ENCODE data around the gene GLI3.

- TF ChIP-seq TAF1 (IDR thresholded peaks at IDR 0.05; ENCODE audit: low read depth, low read length) (no peak), SPI1 (IDR thresholded peaks at IDR 0.05; ENCODE audit: low read depth, low read length) (no peak), POLR2AphosphoS5 (IDR thresholded peaks at IDR 0.05; ENCODE audit: low read depth, low read length) (no peak)
Observed at GRCh38 chr7:42198296-42198695, 38.7 kb downstream of the GLI3 start.
